WTC11 (cell line): ENCODE measurements around the gene LTBR.

Source experiments
- CREB1 ChIP-seq: sonication (generic); formaldehyde crosslinking; IDR thresholded peaks from 2 replicates; pipeline ENCODE4 v1.8.0; 2023; ENCODE audit warnings: mild to moderate bottlenecking, missing genetic modification reagents
- CTCF ChIP-seq: fragments of 200-600 bp; IDR thresholded peaks from 2 replicates; pipeline ENCODE4 v1.8.0; 2022; ENCODE audit warnings: antibody characterized with exemption
- ELF4 ChIP-seq: sonication (generic); formaldehyde crosslinking; IDR thresholded peaks from 2 replicates; pipeline ENCODE4 v1.8.1; 2022; ENCODE audit warnings: low read depth, mild to moderate bottlenecking, moderate library complexity, missing genetic modification reagents
- NFE2L1 ChIP-seq: sonication (generic); formaldehyde crosslinking; IDR thresholded peaks from 2 replicates; pipeline ENCODE4 v1.8.1; 2023; ENCODE audit warnings: missing genetic modification reagents
- SMAD4 ChIP-seq: sonication (generic); formaldehyde crosslinking; IDR thresholded peaks from 2 replicates; pipeline ENCODE4 v1.8.0; 2022; ENCODE audit warnings: mild to moderate bottlenecking, missing genetic modification reagents
- SP1 ChIP-seq: sonication (generic); formaldehyde crosslinking; conservative IDR thresholded peaks from 2 replicates; pipeline ENCODE4 v1.8.1; 2022; ENCODE audit warnings: missing genetic modification reagents

GRCh38 chr12:6356374-6356820 is 27.6 kb upstream of the LTBR start:
- no peak for TF ChIP-seq SP1 (CRISPR knock-in tag)
- TF ChIP-seq ELF4 (CRISPR knock-in tag): no peak
- no peak for TF ChIP-seq CTCF
- no peak for TF ChIP-seq NFE2L1 (CRISPR knock-in tag)
- no peak for TF ChIP-seq CREB1 (CRISPR knock-in tag)
- no peak for TF ChIP-seq SMAD4 (CRISPR knock-in tag)
